A673 (cell line): ENCODE data around the gene PRSS56. TPM values are rescaled to one million over a fixed set of nuclear protein-coding genes. Genes with fewer than 3 reads are reported as not detected.

Experiments used
- BruUV-seq: library from RNA; stranded (reverse); fragments of 400-500 nt; replicated peaks from 2 replicates; lab custom pipeline; 2021; lab: Mats Ljungman, UMichigan
- CTCF ChIA-PET: fragments of 300-600 bp; sonication (Branson Sonifier 250); formaldehyde crosslinking; loops from one replicate; lab custom pipeline; 2022; ENCODE audit warnings: antibody characterized with exemption; lab: Charles Lee
- POLR2A ChIA-PET: fragments of 300-600 bp; sonication (Branson Sonifier 250); formaldehyde crosslinking; loops from one replicate; lab custom pipeline; 2022; ENCODE audit warnings: antibody characterized with exemption; ENCODE audit not compliant: low non-redundant PET; lab: Charles Lee
- DNase-seq: peaks from one replicate; pipeline ENCODE4 v3.0.0-alpha.2; 2015; ENCODE audit warnings: low spot score
- H3K27ac ChIP-seq: fragments of 200-600 bp; sonication (generic); 2 replicates; pipeline ENCODE4 v1.5.1; 2016; ENCODE audit warnings: mixed run types, low read depth, mild to moderate bottlenecking, mixed read lengths, antibody characterized with exemption, low read length; ENCODE audit not compliant: poor library complexity, severe bottlenecking
- H3K27me3 ChIP-seq: fragments of 200-600 bp; sonication (generic); replicated peaks from 2 replicates; pipeline ENCODE4 v1.6.1; 2017; ENCODE audit warnings: mixed run types, low read depth, mild to moderate bottlenecking, mixed read lengths, antibody characterized with exemption, low read length; ENCODE audit not compliant: insufficient read depth, poor library complexity
- H3K36me3 ChIP-seq: fragments of 200-600 bp; sonication (generic); 2 replicates; pipeline ENCODE4 v1.6.1; 2016; ENCODE audit warnings: mixed run types, mild to moderate bottlenecking, mixed read lengths, antibody characterized with exemption, low read length; ENCODE audit not compliant: insufficient read depth, poor library complexity, severe bottlenecking
- H3K4me1 ChIP-seq: fragments of 200-600 bp; sonication (generic); 2 replicates; pipeline ENCODE4 v1.6.1; 2017; ENCODE audit warnings: mixed run types, mild to moderate bottlenecking, mixed read lengths, antibody characterized with exemption, low read length; ENCODE audit not compliant: insufficient read depth, poor library complexity, severe bottlenecking
- H3K4me3 ChIP-seq: fragments of 200-600 bp; sonication (generic); 2 replicates; pipeline ENCODE4 v1.5.1; 2016; ENCODE audit warnings: low read depth, mixed run types, mild to moderate bottlenecking, mixed read lengths, low read length; ENCODE audit not compliant: poor library complexity, severe bottlenecking
- H3K9me3 ChIP-seq: fragments of 200-600 bp; sonication (generic); 2 replicates; pipeline ENCODE4 v1.6.1; 2016; ENCODE audit warnings: mixed run types, low read depth, mild to moderate bottlenecking, mixed read lengths, antibody characterized with exemption, low read length; ENCODE audit not compliant: poor library complexity, severe bottlenecking
- EZH2 ChIP-seq: fragments of 200-600 bp; sonication (generic); IDR thresholded peaks from 2 replicates; pipeline ENCODE4 v1.6.1; 2017; ENCODE audit warnings: borderline replicate concordance, low read depth, mild to moderate bottlenecking, mixed read lengths, antibody characterized with exemption, low read length; ENCODE audit not compliant: poor library complexity, severe bottlenecking
- intact Hi-C: fragments of 100-400 bp; cut with micrococcal nuclease; formaldehyde crosslinking; loops from one replicate; pipeline ENCODE4 v1.10.0; 2022; ENCODE audit not compliant: unreplicated experiment
- total RNA-seq: library from RNA; stranded (reverse); gene quantifications from 2 replicates; pipeline ENCODE4 v1.2.3, GENCODE V29; 2021
- TF ChIP-seq, protein P1 (sequence below): fragments of 300-800, 200-600 bp; sonication (generic); conservative IDR thresholded peaks from 2 replicates; pipeline ENCODE4 v1.5.1; 2017; ENCODE audit warnings: low read depth, mild to moderate bottlenecking, antibody characterized with exemption, low read length, moderate library complexity, mixed read lengths

Gene PRSS56
- total RNA-seq, 1 experiment from 2014 or later, result not detected

DNA sequence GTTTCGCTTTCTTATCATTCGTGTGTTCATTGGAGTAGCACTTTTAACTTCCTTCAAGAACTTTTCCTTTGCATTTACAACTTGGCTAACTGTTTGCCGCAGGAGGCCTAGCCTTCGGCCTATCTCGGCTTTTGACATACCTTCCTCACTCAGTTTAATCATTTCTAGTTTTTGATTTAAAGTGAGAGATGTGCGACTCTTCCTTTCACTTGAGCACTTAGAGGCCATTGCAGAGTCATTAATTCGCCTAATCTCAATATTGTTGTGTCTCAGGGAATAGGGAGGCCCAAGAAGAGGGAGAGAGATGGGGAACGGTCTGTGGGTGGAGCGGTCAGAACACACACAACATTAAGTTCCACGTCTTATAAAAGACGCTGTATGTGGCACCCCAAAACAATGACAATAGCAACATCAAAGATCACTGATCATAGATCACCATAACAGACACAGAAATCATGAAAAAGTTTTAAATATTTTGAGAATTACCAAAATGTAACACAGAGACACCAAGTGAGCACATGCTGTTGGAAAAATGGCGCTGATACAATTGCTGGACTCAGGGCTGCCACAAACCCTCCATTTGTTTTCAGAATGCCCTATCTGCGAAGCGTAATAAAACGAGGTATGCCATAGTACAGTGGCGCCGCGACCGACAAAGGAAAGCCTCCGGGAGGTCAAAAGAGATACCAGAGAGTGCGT, 29.6 kb downstream of the PRSS56 start:
- Histone ChIP-seq H3K27ac (peak overlapping the region; percentile 96), H3K27me3 (no peaks in the 10 kb centered on the region), H3K36me3 (peaks cover 22% of the 10 kb centered on the region), H3K9me3 (no peaks in the 10 kb centered on the region), H3K4me3 (peak overlapping the region; percentile 76), H3K4me1 (peaks cover 8% of the 10 kb centered on the region)
- TF ChIP-seq, protein P1, sequence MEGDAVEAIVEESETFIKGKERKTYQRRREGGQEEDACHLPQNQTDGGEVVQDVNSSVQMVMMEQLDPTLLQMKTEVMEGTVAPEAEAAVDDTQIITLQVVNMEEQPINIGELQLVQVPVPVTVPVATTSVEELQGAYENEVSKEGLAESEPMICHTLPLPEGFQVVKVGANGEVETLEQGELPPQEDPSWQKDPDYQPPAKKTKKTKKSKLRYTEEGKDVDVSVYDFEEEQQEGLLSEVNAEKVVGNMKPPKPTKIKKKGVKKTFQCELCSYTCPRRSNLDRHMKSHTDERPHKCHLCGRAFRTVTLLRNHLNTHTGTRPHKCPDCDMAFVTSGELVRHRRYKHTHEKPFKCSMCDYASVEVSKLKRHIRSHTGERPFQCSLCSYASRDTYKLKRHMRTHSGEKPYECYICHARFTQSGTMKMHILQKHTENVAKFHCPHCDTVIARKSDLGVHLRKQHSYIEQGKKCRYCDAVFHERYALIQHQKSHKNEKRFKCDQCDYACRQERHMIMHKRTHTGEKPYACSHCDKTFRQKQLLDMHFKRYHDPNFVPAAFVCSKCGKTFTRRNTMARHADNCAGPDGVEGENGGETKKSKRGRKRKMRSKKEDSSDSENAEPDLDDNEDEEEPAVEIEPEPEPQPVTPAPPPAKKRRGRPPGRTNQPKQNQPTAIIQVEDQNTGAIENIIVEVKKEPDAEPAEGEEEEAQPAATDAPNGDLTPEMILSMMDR, result no peak
- no peak for TF ChIP-seq EZH2
- no peak for DNase-seq
- no TSS peak for BruUV-seq
- CTCF ChIA-PET, result no interaction called here
- intact Hi-C loops, result no loop called here
- POLR2A ChIA-PET, result interaction anchor here (0.6 kb wide), 1 partner anchor 201 kb away, joined by 3 read pairs; no protein-coding TSS in a partner anchor

DNA sequence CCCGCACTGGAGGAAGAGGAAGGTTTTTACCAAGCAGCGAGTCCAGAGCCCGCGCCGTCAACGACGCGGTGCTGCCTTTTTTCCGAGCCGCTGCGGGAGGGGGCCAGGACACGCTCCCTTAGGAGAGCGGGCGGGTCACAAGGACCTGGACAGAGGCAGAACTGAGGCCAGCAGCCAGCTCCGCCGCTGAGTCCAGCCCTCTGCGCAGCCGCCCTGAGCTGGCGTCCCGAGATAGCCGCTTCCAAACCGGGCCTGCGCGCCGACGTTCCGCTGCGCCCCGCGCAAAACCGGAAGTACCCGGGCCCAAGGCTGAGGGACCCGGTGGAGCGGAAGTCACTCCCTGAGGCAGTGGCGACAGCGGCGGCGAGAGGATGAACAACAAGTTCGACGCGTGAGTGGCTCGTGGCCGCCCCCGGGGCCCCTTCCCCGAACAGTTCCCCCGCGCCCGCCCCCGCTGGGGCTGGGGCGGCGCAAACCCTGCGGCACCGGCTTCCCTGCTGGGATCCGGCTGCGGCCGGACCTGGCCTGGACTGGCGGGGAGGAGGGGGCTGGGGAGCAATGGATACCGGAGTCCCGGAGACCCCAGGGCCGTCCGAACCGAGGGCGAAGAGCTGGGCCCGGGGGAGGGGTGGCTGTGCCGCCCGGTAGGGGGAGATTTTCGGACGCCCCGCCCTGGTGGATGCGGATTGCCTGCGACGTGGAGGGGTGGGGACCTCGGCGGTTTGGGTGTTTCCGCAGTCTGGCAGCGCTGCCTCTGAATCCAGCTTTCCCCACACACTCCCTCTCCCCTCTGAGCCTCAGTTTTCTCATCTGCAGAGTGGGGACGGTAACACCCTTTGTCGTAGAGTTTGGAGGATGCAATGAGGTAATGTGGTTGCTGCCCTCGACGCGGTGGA, 30.4 kb downstream of the PRSS56 start, which contains the start of the genes EIF4E2 and TIGD1:
Gene EIF4E2, plus strand, starts transcription at position 336 of the 896 bp plus-strand sequence. Its CDS starts 36 bp downstream, at position 372.
Gene TIGD1, minus strand, starts transcription at position 204 of the 896 bp plus-strand sequence. CDS start 675 bp downstream, outside the sequence.
- Histone ChIP-seq H3K4me1 (peaks cover 8% of the 10 kb centered on the region), H3K4me3 (peak within 1 kb of the TSS; percentile 76), H3K9me3 (no peaks in the 10 kb centered on the region), H3K36me3 (peaks cover 22% of the 10 kb centered on the region), H3K27ac (peak within 1 kb of the TSS; percentile 96), H3K27me3 (no peaks in the 10 kb centered on the region)
- intact Hi-C loops, result no loop called here
- peak; percentile 96 for DNase-seq
- TF ChIP-seq, protein P1, result peak; percentile 46
- no peak for TF ChIP-seq EZH2
- CTCF ChIA-PET, result no interaction called here
- BruUV-seq, result TSS peak; percentile 43
- POLR2A ChIA-PET, result interaction anchor here (0.6 kb wide), 1 partner anchor 200 kb away, joined by 3 read pairs; no protein-coding TSS in a partner anchor

DNA sequence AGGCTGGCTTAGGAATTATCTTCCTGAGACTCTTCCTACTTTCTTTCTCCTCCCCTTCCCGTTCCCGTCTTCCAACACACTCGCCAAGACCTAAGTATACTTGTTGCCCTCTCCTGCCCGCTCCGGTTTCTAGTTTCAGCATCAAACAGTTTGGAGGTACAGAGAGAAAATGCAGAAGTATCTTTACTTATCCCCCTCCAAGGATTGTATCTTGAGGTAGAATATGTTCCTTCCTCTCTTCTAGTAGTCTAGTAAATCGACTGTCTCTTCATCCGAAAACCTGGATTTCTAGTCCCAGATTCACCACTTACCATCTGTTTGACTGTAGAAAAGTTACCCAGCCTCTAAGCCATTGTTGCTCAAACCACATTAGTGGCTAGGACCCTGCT, 31.1 kb downstream of the PRSS56 start:
- no TSS peak for BruUV-seq
- no peak for DNase-seq
- intact Hi-C loops, result no loop called here
- no peak for TF ChIP-seq EZH2
- TF ChIP-seq, protein P1, result no peak
- Histone ChIP-seq H3K4me1 (peaks cover 8% of the 10 kb centered on the region), H3K36me3 (peaks cover 22% of the 10 kb centered on the region), H3K4me3 (peak overlapping the region; percentile 76), H3K9me3 (no peaks in the 10 kb centered on the region), H3K27me3 (no peaks in the 10 kb centered on the region), H3K27ac (peak overlapping the region; percentile 96)
- ChIA-PET CTCF (no interaction called here), POLR2A (no interaction called here)
